ENCODE data around the gene MYRF. TPM values are rescaled to one million over a fixed set of nuclear protein-coding genes. Genes with fewer than 3 reads are reported as not detected.

MYRF gene
- total and polyA plus RNA-seq, 7 donors: 0.01 to 0.24 (median 0.11) TPM; not detected in 1

- intact Hi-C loops (cut with DNase I): no loop called here
- DNase-seq: no peak
Observed at GRCh38 chr11:61771195-61771894, 18.9 kb downstream of the MYRF start.

GRCh38 chr11:61771985-61772455 is 19.6 kb downstream of the MYRF start:
- H3K4me1 ChIP-seq: no peaks in the 10 kb centered on the region
- WGBS, 3 donors: 52 to 59% (median 59%) methylated on average over 5 to 7 of the region's 7 CpGs
- intact Hi-C loops (cut with DNase I): no loop called here
- H3K36me3 ChIP-seq (ENCODE audit: insufficient read depth in 1 of 2, low read depth in 1 of 2): no peaks in the 10 kb centered on the region
- no peak for DNase-seq
- H3K9me3 ChIP-seq: no peaks in the 10 kb centered on the region
- ATAC-seq: no peak
- no peak overlapping the region for H3K4me3 ChIP-seq
- no peaks in the 10 kb centered on the region for H3K27me3 ChIP-seq (ENCODE audit: insufficient read depth in 3 of 3, low read length in 2 of 3)
- no peak overlapping the region for H3K27ac ChIP-seq
- TF ChIP-seq, protein P1, sequence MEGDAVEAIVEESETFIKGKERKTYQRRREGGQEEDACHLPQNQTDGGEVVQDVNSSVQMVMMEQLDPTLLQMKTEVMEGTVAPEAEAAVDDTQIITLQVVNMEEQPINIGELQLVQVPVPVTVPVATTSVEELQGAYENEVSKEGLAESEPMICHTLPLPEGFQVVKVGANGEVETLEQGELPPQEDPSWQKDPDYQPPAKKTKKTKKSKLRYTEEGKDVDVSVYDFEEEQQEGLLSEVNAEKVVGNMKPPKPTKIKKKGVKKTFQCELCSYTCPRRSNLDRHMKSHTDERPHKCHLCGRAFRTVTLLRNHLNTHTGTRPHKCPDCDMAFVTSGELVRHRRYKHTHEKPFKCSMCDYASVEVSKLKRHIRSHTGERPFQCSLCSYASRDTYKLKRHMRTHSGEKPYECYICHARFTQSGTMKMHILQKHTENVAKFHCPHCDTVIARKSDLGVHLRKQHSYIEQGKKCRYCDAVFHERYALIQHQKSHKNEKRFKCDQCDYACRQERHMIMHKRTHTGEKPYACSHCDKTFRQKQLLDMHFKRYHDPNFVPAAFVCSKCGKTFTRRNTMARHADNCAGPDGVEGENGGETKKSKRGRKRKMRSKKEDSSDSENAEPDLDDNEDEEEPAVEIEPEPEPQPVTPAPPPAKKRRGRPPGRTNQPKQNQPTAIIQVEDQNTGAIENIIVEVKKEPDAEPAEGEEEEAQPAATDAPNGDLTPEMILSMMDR (IDR thresholded peaks at IDR 0.05): no peak

More at GRCh38 chr11:61771195-61771894, 18.9 kb downstream of the MYRF start:
- H3K36me3 ChIP-seq (ENCODE audit: insufficient read depth in 1 of 2, low read depth in 1 of 2): no peaks in the 10 kb centered on the region
- H3K4me3 ChIP-seq: no peak overlapping the region
- no peak overlapping the region for H3K27ac ChIP-seq
- H3K9me3 ChIP-seq: no peaks in the 10 kb centered on the region
- ATAC-seq: no peak
- TF ChIP-seq, protein P1 (IDR thresholded peaks at IDR 0.05): no peak
- no peaks in the 10 kb centered on the region for H3K27me3 ChIP-seq (ENCODE audit: insufficient read depth in 3 of 3, low read length in 2 of 3)
- WGBS, 3 donors: 87 to 93% (median 89%) methylated on average over 12 to 15 of the region's 15 CpGs
- H3K4me1 ChIP-seq: no peaks in the 10 kb centered on the region

DNA sequence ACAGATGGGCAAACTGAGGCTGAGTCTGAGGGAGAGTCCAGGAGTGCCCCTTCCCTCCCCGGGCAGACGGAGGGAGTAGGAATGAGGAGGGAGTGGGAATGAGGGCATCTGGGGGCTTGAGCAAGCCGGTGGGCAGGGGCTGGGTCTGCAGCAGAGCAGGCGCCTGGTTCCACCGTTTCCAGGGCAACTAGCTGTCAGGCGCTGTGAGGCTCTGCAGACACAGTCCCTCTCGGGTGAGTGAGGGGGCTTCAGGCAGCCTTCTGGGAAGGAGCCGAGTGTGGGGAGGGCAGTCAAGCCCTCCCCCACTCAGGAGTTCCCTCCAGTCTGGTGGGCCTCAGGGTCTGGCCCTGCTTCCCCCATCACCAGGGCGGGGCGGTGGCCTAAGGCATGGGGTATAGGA is 20.9 kb downstream of the MYRF start:
- DNase-seq (no peak), ATAC-seq (no peak)
- TF ChIP-seq, protein P1 (IDR thresholded peaks at IDR 0.05): no peak
- no peaks in the 10 kb centered on the region for H3K27me3 ChIP-seq (ENCODE audit: insufficient read depth in 3 of 3, low read length in 2 of 3)
- intact Hi-C loops (cut with DNase I): no loop called here
- no peaks in the 10 kb centered on the region for H3K36me3 ChIP-seq (ENCODE audit: insufficient read depth in 1 of 2, low read depth in 1 of 2)
- H3K4me1 ChIP-seq: peaks cover 3% of the 10 kb centered on the region
- WGBS, 3 donors: 62 to 73% (median 72%) methylated on average over 10 of the region's 10 CpGs
- H3K4me3 ChIP-seq: no peak overlapping the region
- no peak overlapping the region for H3K27ac ChIP-seq
- no peaks in the 10 kb centered on the region for H3K9me3 ChIP-seq

DNA sequence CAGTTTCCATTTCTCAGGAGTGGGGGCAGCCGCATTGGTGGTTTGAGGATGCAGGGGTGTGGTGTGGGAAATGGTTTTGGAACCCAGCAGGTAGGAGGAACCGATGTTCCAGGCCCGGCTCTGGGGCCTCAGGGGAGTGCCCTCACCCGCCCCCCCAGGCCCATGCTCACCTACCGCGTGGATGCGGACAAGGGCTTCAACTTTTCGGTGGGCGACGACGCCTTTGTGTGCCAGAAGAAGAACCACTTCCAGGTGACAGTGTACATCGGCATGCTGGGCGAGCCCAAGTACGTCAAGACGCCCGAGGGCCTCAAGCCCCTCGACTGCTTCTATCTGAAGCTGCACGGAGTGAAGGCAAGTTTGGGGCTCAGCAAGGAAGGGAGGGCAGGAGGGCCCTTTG is 21.4 kb downstream of the MYRF start:
- intact Hi-C loops (cut with DNase I): no loop called here
- no peak for DNase-seq
- H3K9me3 ChIP-seq: no peaks in the 10 kb centered on the region
- no peaks in the 10 kb centered on the region for H3K36me3 ChIP-seq (ENCODE audit: insufficient read depth in 1 of 2, low read depth in 1 of 2)
- 83 to 86% (median 85%) methylated on average over 15 to 18 of the region's 18 CpGs for WGBS, 3 donors
- no peak for ATAC-seq
- no peaks in the 10 kb centered on the region for H3K27me3 ChIP-seq (ENCODE audit: insufficient read depth in 3 of 3, low read length in 2 of 3)
- H3K27ac ChIP-seq: no peak overlapping the region
- H3K4me1 ChIP-seq: peaks cover 3% of the 10 kb centered on the region
- TF ChIP-seq, protein P1 (IDR thresholded peaks at IDR 0.05): no peak
- H3K4me3 ChIP-seq: no peak overlapping the region

GRCh38 chr11:61774411-61774810 is 22.0 kb downstream of the MYRF start:
- DNase-seq: no peak

More at GRCh38 chr11:61774411-61774810, 22.0 kb downstream of the MYRF start:
- Histone ChIP-seq H3K4me3 (no peak overlapping the region), H3K9me3 (no peaks in the 10 kb centered on the region), H3K4me1 (peaks cover 3% of the 10 kb centered on the region), H3K27ac (no peak overlapping the region), H3K27me3 (ENCODE audit: insufficient read depth in 3 of 3, low read length in 2 of 3) (no peaks in the 10 kb centered on the region), H3K36me3 (ENCODE audit: insufficient read depth in 1 of 2, low read depth in 1 of 2) (no peaks in the 10 kb centered on the region)
- ATAC-seq: no peak
- TF ChIP-seq, protein P1 (IDR thresholded peaks at IDR 0.05): no peak
- intact Hi-C loops (cut with DNase I): no loop called here
- whole genome bisulfite sequencing, 3 donors: 77 to 84% (median 80%) methylated on average over 11 to 12 of the region's 12 CpGs

Measured in psoas muscle (tissue), 8 donors.